Measurements from ENCODE around the gene RASEF.

RASEF gene

DNA sequence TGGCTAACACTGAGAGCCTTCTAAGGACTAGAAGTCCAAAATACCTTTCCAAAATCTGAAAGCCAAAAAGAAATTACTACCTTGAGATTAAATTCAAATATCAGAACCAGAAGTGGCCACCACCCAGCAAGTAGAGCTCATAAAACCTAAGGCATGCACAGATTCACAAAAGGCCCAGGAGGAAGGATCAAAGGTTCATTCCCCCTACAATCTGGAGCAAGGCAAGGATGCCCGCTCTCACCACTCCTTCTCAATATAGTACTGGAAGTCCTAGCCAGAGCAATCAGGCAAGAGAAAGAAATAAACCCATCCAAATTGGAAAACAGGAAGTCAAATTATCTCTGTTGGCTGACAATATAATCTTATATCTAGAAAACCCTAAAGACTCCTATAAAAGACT is 6.0 kb downstream of the RASEF start:
- no peak for DNase-seq (ENCODE audit: insufficient read length, low spot score)
- FAIRE-seq = no peak
- TF ChIP-seq, protein P1, sequence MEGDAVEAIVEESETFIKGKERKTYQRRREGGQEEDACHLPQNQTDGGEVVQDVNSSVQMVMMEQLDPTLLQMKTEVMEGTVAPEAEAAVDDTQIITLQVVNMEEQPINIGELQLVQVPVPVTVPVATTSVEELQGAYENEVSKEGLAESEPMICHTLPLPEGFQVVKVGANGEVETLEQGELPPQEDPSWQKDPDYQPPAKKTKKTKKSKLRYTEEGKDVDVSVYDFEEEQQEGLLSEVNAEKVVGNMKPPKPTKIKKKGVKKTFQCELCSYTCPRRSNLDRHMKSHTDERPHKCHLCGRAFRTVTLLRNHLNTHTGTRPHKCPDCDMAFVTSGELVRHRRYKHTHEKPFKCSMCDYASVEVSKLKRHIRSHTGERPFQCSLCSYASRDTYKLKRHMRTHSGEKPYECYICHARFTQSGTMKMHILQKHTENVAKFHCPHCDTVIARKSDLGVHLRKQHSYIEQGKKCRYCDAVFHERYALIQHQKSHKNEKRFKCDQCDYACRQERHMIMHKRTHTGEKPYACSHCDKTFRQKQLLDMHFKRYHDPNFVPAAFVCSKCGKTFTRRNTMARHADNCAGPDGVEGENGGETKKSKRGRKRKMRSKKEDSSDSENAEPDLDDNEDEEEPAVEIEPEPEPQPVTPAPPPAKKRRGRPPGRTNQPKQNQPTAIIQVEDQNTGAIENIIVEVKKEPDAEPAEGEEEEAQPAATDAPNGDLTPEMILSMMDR (IDR thresholded peaks at IDR 0.05; ENCODE audit: insufficient read depth, missing control alignments) = no peak

DNA sequence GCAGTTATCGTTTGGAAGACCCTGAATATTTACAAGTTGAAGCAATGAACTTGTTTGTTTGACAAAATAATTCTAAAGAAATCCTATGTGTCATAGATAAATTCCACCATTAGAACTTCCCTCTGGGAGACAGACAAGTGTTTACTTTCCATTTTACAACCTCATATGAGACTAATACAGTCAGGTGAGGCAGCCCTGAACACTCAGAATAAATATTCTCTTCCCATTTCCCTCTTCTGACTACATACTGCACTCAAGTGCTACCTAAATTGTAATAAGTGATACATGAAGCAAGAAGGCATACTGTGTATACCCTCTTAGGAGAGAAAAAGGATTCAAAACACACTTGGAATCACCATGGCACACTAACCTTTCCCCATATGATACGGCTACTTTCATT is 6.8 kb downstream of the RASEF start:
- FAIRE-seq (no peak), DNase-seq (ENCODE audit: insufficient read length, low spot score) (no peak)
- TF ChIP-seq, protein P1 (IDR thresholded peaks at IDR 0.05; ENCODE audit: insufficient read depth, missing control alignments) = no peak

DNA sequence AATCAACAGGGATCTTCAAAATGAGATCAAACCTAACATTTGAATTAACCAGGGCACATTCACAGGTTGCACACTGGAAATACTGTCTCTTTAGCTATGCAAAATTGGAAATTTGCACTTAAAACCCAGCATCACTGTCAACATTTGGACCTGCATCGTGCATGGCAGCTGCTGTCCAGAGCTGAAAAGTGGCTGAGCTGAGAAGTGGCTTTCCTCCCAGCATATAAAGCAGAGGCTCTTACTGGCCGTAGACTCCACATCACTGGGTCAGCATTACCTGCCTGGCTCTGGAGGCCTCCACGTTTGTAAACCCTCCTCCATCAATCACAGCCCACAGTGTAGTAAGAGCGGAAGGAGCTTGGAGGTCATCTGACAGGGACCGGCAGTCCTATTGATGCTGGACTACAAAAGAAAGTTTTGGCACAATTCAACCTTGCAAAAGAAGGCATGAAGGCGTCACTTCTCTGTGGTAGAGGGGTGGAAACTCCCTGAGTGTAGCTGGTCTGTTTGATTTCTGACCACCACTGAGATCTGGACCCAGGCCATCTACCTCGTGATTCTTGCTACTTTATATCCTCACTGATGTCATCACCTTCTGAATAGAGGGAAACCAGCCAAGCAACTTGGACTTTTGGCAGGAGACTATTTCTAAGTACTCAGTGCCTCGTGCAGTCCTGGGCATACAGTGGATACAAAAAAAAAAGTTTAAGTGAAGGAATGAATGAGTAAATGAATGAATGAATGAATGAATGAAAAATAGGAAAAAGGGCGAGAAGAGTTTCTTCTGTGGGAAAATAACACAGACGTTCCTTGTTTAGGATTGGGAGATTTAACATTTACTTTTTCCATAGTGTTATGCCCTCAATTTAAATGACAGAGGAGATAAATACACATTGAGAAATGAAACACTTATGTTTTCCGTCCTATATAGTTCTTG is 14.8 kb downstream of the RASEF start:
- no peak for FAIRE-seq
- TF ChIP-seq, protein P1 (IDR thresholded peaks at IDR 0.05; ENCODE audit: insufficient read depth, missing control alignments) = no peak
- no peak for DNase-seq (ENCODE audit: insufficient read length, low spot score)

- TF ChIP-seq, protein P1 (IDR thresholded peaks at IDR 0.05; ENCODE audit: insufficient read depth, missing control alignments) = no peak
These were observed 19.3 kb downstream of the RASEF start for GRCh38 chr9:83043597-83043996.

DNA sequence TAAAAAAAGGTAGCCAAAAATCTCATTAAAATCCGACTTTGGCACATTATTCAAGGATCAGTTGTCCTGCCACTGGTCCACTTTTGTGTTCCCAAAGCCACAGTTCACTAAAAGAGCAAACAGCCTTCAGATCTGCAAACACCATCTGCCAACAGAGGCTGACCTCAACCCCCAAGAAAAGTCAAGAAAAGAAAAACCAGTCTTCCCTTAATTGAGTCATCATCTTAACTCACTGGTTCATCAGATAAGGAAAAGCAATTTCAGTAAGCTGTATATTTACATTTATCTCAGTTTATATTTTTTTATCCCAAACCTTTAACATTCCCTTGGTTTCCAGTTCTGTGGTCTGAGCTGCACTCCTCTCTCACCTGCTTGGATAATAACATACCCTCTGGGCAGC is 21.2 kb downstream of the RASEF start:
- DNase-seq (ENCODE audit: insufficient read length, low spot score) = no peak
- FAIRE-seq = no peak
- TF ChIP-seq, protein P1 (IDR thresholded peaks at IDR 0.05; ENCODE audit: insufficient read depth, missing control alignments) = no peak

More at GRCh38 chr9:83043597-83043996, 19.3 kb downstream of the RASEF start:
- FAIRE-seq (no peak), DNase-seq (ENCODE audit: insufficient read length, low spot score) (no peak)

- TF ChIP-seq, protein P1 (IDR thresholded peaks at IDR 0.05; ENCODE audit: insufficient read depth, missing control alignments) = no peak
- DNase-seq (ENCODE audit: insufficient read length, low spot score) (no peak), FAIRE-seq (no peak)
These were observed 23.6 kb downstream of the RASEF start for GRCh38 chr9:83039303-83039702.

DNA sequence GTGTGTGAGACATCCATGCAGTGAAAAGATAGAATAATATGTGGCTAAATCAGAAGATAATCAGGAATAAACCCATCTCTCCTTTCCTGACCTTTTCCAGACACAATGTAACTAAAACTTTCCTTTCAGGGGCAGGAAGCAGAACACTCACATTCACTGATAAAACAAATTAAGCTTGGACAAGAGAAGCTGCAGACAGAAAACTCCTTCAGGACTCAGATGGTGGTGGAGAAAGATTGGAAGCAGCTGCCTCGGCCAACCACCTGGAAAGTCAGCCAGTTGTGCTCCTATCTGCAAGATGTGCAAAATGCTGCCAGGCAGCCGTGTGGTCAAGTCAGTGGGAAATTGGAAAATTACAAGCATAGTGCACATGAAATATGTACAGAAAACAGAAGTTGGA is 26.9 kb downstream of the RASEF start:
- FAIRE-seq (no peak), DNase-seq (ENCODE audit: insufficient read length, low spot score) (no peak)
- TF ChIP-seq, protein P1 (IDR thresholded peaks at IDR 0.05; ENCODE audit: insufficient read depth, missing control alignments) = no peak

Data from D721Med (cell line).